Activated CD4-positive, alpha-beta T cell treated with anti-CD3 and anti-CD28 coated beads, Interleukin-2, amount 50 U/mL, for 24 hours (primary cell): ENCODE results near the gene MED13.
"Not testable (repeated sequence)": the region's sequence is repeated elsewhere in the genome, so short reads cannot be mapped to it uniquely, and the experiment has no call there.

Experiments
- DNase-seq, 2 donors: peaks; one replicate each; pipeline ENCODE4 v3.0.0-alpha.2; 2020; ENCODE audit warnings: low read depth in 1 of 2, low spot score in 1 of 2

MED13 gene

DNA sequence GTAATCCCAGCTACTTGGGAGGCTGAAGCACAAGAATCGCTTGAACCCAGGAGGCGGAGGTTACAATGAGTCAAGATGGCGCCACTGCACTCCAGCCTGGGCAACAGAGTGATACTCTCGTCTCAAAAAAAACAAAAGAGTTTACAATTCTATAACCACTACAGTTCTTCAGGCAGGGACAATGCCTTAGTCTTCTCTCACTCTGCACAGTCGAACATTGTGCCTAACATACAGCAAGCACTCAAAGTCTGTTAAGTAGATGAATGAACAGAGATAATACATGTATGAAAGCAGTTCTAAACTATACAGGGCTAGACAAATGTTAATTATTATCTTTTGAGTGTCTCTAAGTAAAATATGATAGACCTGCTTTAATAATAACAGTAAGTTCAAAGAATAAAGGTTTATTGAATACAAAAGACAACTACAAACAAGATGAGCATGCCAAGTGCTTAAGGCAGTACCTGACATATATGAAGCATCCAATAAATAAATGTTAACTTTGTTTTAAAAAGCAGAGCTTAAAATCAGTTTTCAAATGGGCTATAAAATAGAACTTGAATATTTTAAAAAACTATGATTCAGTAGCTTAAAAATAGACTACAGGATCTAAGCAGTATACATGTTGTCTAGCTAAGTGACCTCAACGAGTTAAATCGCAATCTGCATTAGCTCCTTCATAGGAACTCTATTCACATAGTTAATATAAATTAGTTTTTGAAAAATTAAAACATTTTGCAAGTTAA is 156.6 kb downstream of the MED13 start:
- DNase-seq, result no peak

DNA sequence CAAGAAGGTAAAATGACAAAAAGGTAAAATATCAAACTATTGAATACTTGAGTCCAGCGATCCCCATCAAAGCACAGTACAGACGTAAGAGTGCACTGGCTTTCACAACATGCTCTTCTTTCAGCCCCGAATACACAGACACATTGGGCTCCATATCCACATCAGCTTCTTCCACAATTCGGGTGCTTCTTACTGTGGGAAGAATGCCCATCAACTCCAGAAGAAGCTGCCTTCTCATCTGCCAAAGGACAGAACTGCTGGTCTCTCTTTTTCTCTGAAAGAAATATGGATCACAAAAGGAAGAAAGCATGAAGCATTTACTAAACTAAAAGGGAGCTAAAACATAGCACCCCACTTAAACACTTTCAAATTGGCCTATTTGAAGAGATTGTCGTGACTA is 157.7 kb downstream of the MED13 start:
- DNase-seq, result no peak

DNA sequence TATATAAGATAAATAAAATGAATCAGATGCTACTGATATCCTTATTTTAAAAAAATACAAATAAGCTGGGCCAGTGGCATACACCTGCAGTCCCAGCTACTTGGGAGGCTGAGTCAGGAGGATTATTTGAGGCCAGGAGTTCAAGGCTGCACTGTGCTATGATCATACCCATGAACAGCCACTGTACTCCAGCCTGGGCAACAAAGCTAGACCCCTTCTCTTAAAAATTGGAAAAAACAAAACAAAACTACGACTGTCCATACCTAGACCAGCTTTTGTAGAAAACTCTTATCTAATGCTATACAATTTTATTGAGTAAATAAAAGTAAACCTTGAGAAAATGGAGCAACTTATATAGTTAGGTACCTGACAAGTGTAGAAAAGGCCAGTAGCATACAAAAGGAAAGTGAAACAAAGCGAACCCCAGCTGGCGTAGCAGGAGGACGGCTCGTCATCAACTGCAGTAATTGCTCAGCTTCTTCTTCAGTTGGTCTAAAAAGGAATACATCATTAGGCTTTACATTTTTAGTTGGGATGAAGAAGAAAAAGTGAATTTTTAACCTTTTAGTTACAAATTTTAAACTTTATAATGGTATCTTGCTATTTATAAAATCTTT is 160.9 kb downstream of the MED13 start:
- no peak for DNase-seq

DNA sequence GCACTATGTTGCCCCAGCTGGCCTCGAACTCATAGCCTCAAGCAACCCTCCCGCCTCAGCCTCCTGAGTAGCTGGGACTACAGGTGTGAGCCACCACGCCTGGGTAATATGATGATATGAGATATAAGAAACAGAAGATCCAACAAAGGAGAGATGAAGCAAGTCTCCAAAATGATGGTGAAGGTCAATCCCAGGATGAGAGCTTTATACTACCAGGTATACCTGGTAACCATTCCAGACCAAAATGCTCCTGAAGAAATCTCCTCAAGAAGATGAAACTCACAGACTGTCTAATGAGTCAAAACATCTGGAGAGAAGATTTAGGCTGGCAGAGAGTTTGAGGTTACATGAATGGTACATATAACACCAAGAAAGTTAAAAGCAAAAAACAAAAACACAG is 161.8 kb downstream of the MED13 start:
- DNase-seq, result no peak

DNA sequence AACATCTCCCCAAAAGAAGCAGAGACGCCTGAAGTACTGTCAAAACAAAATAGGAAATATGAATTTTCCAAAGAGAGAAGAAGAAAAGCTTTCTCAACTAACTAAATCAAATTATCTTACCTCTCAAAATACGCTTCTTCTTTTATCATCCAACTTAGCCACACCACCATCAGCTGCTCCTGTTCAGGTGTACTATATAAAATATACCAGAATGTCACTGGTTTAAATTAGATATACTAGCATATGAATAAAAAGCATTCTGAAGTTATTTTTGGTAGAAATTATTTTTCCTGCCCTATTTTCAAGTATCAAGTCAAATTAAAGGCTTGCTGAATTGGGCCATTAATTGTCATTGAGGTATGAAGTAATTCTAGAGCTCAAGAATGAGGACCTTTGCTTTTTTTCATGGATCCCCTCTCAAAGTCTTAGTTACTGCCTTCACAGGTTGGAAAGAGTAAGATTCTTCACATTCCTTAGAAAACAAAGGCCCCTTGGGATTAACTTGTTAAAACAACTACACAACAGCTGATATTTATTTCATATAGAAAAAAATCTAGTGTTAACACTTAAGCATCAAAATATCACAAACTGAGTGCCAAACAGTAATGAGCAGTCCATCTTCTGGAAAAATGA is 167.4 kb downstream of the MED13 start:
- no peak for DNase-seq

DNA sequence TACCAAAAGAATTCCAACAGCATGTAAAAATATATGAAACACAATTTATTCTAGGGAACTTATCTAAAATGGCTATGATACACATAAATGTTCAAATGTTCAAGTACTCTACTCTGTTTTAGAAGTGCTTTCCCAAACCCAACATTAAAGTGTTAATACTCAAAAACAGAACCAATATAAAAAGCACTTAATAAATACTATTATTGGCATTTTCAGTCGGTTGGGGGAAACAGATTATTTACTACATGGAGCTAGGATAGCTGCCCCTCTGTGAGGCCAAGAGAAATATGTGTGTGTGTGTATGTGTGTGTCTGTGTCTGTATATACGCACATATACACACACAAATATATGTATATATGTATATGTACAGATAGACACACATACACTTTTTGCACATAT is 169.7 kb downstream of the MED13 start:
- no peak for DNase-seq

DNA sequence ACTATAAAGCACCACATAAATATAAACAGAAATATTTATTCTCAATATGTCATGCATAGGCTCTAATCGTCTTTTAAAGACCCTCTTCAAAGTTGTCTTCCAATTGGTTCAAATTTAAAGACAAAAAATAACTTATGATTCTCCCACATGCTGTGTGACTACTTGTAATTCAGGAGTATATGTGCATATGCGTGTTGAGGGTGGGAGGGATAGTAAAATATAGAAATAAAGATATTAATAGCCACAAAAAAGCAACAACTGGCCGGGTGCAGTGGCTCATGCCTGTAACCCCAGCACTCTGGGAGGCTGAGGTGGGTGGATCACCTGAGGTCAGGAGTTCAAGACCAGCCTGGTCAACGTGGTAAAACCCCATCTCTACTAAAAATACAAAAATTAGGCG is 170.8 kb downstream of the MED13 start:
- DNase-seq, result not testable (repeated sequence)
